A673 (cell line): ENCODE results near the gene AKAP6. TPM values are rescaled to one million over a fixed set of nuclear protein-coding genes. Genes with fewer than 3 reads are reported as not detected.

ENCODE experiments used
- BruUV-seq: library from RNA; stranded (reverse); fragments of 400-500 nt; replicated peaks from 2 replicates; lab custom pipeline; 2021; lab: Mats Ljungman, UMichigan
- CTCF ChIA-PET: fragments of 300-600 bp; sonication (Branson Sonifier 250); formaldehyde crosslinking; loops from one replicate; lab custom pipeline; 2022; ENCODE audit warnings: antibody characterized with exemption; lab: Charles Lee
- POLR2A ChIA-PET: fragments of 300-600 bp; sonication (Branson Sonifier 250); formaldehyde crosslinking; loops from one replicate; lab custom pipeline; 2022; ENCODE audit warnings: antibody characterized with exemption; ENCODE audit not compliant: low non-redundant PET; lab: Charles Lee
- DNase-seq: peaks from one replicate; pipeline ENCODE4 v3.0.0-alpha.2; 2015; ENCODE audit warnings: low spot score
- H3K27ac ChIP-seq: fragments of 200-600 bp; sonication (generic); 2 replicates; pipeline ENCODE4 v1.5.1; 2016; ENCODE audit warnings: mixed run types, low read depth, mild to moderate bottlenecking, mixed read lengths, antibody characterized with exemption, low read length; ENCODE audit not compliant: poor library complexity, severe bottlenecking
- H3K27me3 ChIP-seq: fragments of 200-600 bp; sonication (generic); replicated peaks from 2 replicates; pipeline ENCODE4 v1.6.1; 2017; ENCODE audit warnings: mixed run types, low read depth, mild to moderate bottlenecking, mixed read lengths, antibody characterized with exemption, low read length; ENCODE audit not compliant: insufficient read depth, poor library complexity
- H3K36me3 ChIP-seq: fragments of 200-600 bp; sonication (generic); 2 replicates; pipeline ENCODE4 v1.6.1; 2016; ENCODE audit warnings: mixed run types, mild to moderate bottlenecking, mixed read lengths, antibody characterized with exemption, low read length; ENCODE audit not compliant: insufficient read depth, poor library complexity, severe bottlenecking
- H3K4me1 ChIP-seq: fragments of 200-600 bp; sonication (generic); 2 replicates; pipeline ENCODE4 v1.6.1; 2017; ENCODE audit warnings: mixed run types, mild to moderate bottlenecking, mixed read lengths, antibody characterized with exemption, low read length; ENCODE audit not compliant: insufficient read depth, poor library complexity, severe bottlenecking
- H3K4me3 ChIP-seq: fragments of 200-600 bp; sonication (generic); 2 replicates; pipeline ENCODE4 v1.5.1; 2016; ENCODE audit warnings: low read depth, mixed run types, mild to moderate bottlenecking, mixed read lengths, low read length; ENCODE audit not compliant: poor library complexity, severe bottlenecking
- H3K9me3 ChIP-seq: fragments of 200-600 bp; sonication (generic); 2 replicates; pipeline ENCODE4 v1.6.1; 2016; ENCODE audit warnings: mixed run types, low read depth, mild to moderate bottlenecking, mixed read lengths, antibody characterized with exemption, low read length; ENCODE audit not compliant: poor library complexity, severe bottlenecking
- CTCF ChIP-seq: fragments of 300-800, 200-600 bp; sonication (generic); conservative IDR thresholded peaks from 2 replicates; pipeline ENCODE4 v1.5.1; 2017; ENCODE audit warnings: low read depth, mild to moderate bottlenecking, antibody characterized with exemption, low read length, moderate library complexity, mixed read lengths
- EZH2 ChIP-seq: fragments of 200-600 bp; sonication (generic); IDR thresholded peaks from 2 replicates; pipeline ENCODE4 v1.6.1; 2017; ENCODE audit warnings: borderline replicate concordance, low read depth, mild to moderate bottlenecking, mixed read lengths, antibody characterized with exemption, low read length; ENCODE audit not compliant: poor library complexity, severe bottlenecking
- intact Hi-C: fragments of 100-400 bp; cut with micrococcal nuclease; formaldehyde crosslinking; loops from one replicate; pipeline ENCODE4 v1.10.0; 2022; ENCODE audit not compliant: unreplicated experiment
- total RNA-seq: library from RNA; stranded (reverse); gene quantifications from 2 replicates; pipeline ENCODE4 v1.2.3, GENCODE V29; 2021

The AKAP6 gene
- total RNA-seq, 1 experiment from 2014 or later = 0.73 TPM

- Histone ChIP-seq H3K27me3 (no peaks in the 10 kb centered on the region), H3K36me3 (no peaks in the 10 kb centered on the region), H3K4me3 (peak overlapping the region; percentile 32), H3K27ac (peak overlapping the region; percentile 78), H3K4me1 (peaks cover 36% of the 10 kb centered on the region), H3K9me3 (no peaks in the 10 kb centered on the region)
- BruUV-seq = no TSS peak
- ChIA-PET CTCF (interaction anchor here (0.6 kb wide), 1 partner anchor 13 kb away, joined by 3 read pairs; no protein-coding TSS in a partner anchor), POLR2A (no interaction called here)
- intact Hi-C loops = loop anchor here (5.0 kb wide), 1 partner anchor 212 kb away; the partner anchor contains the start of gene NPAS3
- DNase-seq = peak; percentile 95
- TF ChIP-seq EZH2 (no peak), CTCF (no peak)
Observed at GRCh38 chr14:32724867-32725471, 395.9 kb downstream of the AKAP6 start.

DNA sequence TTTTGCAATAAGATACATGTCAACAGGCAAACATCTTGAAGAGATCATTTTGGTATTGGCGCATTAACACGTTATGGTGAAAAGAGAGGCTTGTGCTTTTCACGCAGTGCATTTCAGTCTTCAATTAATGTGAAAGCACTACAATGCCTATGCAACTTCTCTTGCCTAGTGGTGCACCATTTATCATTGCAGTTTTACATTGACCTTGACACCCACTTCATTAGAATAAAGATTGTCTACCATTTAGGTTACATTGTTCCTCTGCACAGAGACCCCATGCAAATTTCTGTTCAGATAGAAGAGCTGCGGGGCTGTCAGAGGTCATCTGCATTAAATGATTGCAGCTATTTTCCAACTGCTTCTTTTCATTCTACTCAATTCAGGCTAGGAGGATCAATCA, 397.4 kb downstream of the AKAP6 start:
- POLR2A ChIA-PET = no interaction called here
- intact Hi-C loops = loop anchor here (5.0 kb wide), 1 partner anchor 211 kb away; the partner anchor contains the start of gene NPAS3
- no peaks in the 10 kb centered on the region for H3K27me3 ChIP-seq
- no peak overlapping the region for H3K4me3 ChIP-seq
- H3K4me1 ChIP-seq = peaks cover 29% of the 10 kb centered on the region
- H3K27ac ChIP-seq = peak overlapping the region; percentile 78
- no peak for DNase-seq
- no TSS peak for BruUV-seq
- H3K36me3 ChIP-seq = no peaks in the 10 kb centered on the region
- CTCF ChIA-PET = no interaction called here
- no peak for TF ChIP-seq EZH2
- TF ChIP-seq CTCF = no peak
- no peaks in the 10 kb centered on the region for H3K9me3 ChIP-seq

DNA sequence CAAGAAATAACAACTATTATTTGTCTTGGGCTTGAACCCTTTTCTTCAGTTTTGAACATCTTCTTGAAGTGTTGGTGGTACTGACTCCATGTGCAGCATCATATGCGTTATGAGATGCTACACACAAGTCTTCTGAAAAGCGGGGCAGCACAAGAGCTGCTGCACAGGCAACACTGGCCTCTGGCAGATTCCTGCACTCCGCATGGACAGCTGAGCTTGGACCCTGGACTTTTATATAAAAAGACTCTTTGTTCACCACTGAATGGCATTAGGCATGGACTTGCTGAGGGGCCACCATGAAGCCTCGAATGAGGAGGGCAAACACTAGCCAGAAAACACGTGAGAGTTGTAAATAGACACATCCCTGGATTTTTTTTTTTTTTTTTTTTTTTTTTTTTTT, 398.7 kb downstream of the AKAP6 start:
- POLR2A ChIA-PET = no interaction called here
- DNase-seq = no peak
- H3K27ac ChIP-seq = no peak overlapping the region
- no peaks in the 10 kb centered on the region for H3K27me3 ChIP-seq
- no TSS peak for BruUV-seq
- no peaks in the 10 kb centered on the region for H3K36me3 ChIP-seq
- TF ChIP-seq EZH2 (no peak), CTCF (no peak)
- intact Hi-C loops = loop anchor here (5.0 kb wide), 1 partner anchor 209 kb away; the partner anchor contains the start of gene NPAS3
- H3K4me3 ChIP-seq = no peak overlapping the region
- H3K4me1 ChIP-seq = peaks cover 29% of the 10 kb centered on the region
- H3K9me3 ChIP-seq = no peaks in the 10 kb centered on the region
- CTCF ChIA-PET = no interaction called here
